DMS114 treated with DMSO at 0.1 percent for 48 hours (cell line): ENCODE results near the gene SOCS6.
A peak's percentile ranks its signal among the peaks of the same experiment; 100 is the strongest.

Experiments used
- DNase-seq: peaks from one replicate; lab custom pipeline; 2025; ENCODE audit not compliant: unreplicated experiment; lab: John Stamatoyannopoulos, UW

SOCS6 gene

DNA sequence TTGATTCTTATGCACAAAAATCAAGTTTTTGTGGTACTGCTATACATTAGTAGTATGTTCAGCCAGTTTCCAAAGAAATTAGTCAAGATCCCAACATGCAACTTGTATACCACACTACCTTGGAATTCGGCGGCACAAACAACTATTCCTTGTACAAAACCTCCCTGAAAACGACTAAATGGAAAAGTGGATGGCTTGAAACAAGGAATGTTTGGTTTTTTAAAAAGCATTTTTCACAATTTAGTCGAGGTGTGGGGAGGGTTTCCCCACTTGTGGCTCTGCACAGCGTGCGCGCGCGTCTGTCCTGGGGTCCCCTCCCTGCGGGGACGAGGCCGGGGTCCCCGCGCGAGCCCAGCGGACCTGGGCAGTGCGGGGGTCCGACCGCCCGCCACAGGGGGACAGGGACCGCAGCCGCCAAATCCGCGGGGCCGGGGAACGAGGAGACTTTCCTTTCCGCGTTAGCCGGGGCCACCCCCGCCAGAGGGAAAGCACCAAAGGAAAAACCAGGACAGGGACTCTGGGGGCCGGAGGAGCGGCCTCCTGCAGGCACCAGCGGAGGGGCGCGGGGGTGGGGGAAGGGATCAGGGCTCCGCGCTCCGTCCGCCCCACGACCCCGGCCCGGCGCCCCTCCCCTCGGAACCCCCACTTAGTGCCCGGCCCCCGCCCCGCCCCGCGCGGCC, 534 bp upstream of the SOCS6 start:
- DNase-seq: no peak

DNA sequence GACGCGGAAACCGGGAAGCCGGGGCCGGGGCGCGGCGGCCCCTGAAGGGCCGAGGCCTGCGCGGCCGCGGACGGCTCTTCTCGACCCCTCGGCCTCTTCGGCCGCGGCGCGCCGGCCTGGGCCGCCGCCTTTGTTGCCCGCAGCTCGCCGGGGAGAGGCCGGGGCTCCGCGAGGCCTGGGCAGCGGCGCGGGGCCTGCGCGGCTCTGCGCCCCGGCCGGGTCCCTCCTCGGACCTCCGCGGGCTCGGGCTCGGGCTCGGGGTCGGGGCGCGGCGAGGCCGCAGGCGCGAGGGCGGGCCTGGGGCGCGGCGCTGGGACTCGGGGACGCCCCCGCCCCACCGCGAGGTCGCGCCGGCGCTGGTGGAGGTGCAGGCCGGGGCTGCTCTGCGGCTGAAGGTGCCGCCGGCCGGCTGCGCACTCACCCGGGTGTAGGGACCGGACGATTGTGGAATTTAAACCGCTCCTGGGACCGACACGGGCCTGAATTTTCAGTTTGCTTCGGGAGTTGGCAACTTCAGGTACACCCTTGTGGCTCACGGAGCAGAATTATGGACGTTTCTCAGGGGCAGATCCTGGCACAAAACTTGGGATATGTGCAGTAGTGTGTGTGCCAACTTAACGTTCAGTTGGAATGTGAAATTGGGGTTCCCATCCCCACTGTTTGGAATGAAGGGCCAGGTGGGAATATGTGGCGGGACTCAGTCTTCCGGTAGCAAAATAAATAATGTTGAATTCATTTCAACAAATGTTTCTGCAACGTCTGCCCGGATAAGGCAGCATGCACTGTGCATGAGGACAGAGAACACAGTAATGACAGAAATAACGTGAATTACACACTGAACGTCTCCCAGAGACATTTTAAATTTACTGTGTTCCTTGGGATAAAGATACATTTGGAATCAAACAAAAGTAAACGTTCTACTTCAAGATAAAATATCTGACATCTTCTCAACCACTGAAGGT, 787 bp downstream of the SOCS6 start:
- DNase-seq: no peak

DNA sequence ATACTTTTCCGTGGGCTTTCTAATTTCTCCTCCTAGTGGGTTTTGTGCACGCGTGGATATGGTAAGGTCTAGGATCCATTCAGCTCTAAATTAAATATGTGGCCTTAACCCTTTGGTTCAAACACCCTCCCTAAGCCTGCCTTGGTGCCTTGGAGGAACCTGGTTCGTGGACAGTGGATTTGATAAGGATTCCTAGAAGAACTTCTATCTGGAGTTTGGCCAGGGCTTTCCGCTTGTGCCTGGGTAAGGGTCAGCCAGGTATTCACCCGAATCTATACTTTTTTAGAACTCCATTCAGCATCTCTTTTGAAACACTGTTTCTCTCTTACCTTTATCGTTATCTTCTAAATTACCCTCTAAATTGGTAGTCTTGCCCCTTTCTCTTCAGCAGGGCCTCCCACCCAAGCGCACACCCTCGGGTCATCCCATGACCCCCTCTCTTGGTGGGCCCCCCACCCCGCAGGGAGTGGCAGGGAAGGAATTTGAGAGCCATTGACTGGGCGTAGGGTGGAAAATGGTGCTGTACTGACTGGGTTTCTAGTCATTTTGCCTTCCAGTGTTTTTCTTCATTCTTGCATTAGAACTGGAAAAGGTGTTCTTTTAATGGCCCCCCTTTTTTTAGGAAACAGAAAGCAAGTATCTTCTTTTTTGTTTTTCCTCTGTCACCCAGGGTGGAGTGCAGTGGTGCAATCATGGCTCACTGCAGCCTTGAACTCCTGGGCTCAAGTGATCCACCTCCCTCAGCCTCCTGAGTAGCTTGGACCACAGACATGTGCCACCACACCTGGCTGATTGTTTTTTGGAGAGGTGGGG, 1.8 kb downstream of the SOCS6 start:
- DNase-seq: no peak

DNA sequence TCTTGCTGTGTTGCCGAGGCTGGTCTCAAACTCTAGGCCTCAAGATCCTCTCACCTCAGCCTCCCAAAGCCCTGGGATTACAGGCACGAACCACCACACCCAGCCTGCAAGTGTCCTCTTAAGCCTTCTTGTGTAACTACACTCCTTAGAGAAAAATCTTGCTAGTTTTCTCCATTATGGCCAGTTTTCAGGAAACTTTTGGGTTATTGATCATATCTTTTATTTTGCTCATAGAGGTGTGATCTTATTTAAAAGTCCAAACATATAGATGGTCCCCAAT, 2.4 kb downstream of the SOCS6 start:
- no peak for DNase-seq

DNA sequence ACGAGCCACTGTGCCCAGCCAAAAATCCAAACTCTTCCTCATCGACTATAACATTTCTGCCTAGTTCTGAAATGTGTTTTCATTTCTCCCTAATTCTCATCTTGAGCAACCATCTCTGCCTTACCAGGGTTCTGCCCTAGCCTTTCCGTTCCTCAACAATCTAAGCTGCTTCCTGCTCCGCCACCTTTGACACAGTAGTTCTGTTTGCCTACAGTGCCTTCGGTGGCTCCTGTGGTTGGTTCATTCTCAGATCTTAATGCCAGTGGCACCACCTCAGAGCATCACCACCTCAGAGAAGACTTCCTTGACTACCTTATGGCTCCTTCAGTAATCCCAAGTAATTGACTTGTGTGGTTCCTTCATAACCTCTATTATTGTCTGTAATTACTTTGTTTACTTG, 3.8 kb downstream of the SOCS6 start:
- no peak for DNase-seq

DNA sequence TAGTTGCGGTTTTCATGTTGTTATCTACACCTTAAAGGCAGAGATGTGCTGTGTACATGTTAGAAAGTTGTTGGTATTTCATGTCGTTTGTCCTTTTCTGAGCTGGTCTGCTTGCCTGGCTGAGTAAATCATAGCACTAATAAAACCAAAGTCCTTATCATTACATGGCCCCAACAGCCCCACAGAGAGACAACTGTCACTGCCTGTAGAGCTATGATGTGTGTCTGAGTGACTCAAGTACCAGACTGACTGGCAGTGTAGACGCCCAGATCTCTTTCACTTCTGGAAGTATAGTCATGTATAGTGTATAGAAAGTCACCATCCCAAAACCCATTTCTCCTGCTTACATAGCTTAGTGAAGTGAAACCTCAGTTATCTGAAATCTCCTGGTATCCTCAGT, 4.3 kb downstream of the SOCS6 start:
- DNase-seq: no peak

DNA sequence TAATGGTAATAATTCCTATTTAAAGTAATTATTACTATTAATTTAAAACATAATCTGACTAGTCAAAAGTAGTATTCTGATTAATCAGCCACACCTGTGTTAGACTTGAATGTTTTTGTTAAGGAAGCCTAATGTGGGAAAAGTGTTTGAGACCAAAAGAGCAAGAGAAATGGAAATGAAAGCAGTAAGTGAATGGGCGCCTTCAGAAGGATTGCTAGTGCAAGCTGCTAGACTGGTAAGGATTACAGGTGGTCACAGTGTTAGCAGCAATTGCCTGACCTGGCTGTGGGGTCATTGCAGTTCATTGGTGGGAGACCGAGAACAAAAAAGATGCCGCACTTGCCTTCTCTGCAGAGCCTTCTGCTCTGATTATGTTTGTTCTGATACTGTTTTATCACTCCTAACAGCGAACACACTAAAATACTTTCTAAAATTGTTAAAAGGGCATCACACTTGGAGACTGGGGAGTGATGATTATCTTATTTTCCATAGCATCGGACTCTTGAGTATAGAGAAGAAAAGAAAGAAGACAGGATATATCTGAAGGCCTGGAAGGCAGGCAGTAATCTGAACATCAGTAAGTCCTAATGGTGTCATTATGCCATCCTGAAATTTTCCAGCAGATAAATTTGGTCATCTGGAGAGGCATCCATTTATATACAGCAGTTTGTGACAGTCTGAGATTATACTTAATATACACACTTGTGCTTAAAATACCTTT, 5.8 kb downstream of the SOCS6 start:
- no peak for DNase-seq

DNA sequence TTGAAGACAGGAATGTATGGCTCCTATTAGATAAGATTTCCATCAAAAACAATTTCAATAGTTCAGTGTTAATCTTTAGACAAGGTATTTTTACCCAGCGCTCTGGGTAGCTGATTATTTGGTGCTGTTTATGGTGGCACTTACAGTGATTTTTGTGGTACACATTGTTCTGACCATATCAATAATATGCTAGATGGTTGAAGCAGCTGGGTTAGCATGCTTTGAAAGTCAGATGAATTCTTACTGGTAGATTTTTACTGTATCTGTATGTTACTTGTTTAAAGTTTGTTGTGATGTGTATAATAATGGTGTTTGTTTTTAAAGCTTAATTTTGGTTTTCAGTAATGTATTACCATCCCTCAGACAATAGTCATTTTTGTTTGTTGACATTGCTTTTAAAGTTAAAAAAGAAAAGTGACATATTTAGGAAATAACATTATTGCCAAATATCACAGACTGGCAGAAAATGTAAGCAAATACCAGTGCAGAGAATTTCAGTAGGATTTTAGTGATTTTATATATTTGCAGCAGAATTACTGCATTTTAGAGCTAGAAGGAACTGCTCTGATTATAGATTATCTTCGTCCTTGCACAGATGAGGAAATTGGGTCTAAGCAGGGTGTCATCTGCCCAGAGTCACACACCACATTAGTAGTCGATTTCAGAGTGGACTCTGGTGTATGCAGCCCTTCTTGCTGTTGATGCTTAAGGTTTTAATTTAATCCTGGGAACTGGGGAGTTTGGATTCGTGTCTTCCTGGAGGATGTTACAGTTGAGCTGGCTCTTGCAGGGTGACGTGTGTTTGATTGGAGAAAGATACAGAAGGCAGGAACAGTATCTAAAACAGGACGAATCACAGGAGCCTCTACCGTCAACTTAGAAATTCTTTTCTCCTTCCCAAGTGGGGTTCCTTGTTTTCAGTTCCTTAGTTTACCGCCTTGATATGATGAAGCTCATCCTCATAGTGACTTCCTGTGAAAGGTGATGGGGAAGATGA, 6.6 kb downstream of the SOCS6 start:
- no peak for DNase-seq

DNA sequence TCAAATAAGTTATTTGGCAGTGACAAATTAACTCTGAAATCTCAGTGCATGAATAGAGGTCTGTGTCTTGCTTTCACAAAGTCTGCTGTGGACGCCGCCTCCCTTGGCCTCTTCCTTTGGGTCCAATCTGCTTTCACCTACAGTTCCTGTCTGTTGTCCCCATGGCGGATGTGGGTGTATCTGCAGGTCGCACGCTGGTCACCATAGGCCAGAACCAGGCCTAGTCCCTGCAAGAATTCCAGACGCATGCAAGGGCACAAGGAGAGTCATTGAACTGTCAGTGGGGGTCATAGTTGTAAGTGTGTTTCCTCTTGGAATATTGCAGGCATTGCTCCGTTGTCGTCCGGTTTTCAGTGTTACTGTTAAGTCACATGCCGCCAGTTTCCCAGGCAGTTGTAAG, 7.4 kb downstream of the SOCS6 start:
- no peak for DNase-seq

DNA sequence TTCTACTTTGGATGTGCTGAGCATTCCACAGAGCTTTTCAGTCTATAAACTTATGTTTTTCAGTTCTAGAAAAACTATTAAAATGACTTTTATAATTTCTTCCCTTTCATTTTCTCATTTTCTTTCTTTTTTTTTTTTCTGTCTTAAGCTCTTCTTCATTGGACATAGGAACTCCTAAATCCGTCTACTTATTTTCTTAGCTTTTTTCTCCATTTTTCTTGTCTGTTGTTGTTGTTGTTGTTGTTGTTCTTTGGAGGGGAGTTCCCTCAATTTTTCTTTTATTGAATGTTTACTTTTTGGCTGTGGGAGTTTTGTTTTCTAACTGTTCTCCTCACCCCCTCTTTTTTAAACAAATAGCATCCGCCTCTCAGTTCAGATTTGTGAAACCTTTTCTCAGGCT, 7.9 kb downstream of the SOCS6 start:
- DNase-seq: no peak

DNA sequence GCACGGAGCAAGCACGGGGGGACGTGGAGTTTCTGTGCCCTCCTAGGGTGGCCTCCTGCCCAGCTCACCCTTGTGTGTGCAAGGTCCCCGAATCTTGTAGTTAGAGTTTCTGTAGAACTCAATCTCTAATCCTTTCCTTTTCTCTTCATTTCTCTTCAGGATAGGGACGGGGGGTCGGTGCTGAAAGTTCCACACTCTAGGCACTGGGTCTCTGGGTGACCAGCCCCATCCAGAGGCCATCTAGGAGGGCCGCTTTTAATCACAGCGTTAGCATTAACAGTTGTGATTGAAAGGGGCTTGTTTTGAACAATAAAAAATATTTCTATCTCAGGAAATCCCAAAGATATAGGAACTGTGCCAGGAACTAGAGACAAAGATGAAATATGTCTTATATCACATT, 10.5 kb downstream of the SOCS6 start:
- no peak for DNase-seq

DNA sequence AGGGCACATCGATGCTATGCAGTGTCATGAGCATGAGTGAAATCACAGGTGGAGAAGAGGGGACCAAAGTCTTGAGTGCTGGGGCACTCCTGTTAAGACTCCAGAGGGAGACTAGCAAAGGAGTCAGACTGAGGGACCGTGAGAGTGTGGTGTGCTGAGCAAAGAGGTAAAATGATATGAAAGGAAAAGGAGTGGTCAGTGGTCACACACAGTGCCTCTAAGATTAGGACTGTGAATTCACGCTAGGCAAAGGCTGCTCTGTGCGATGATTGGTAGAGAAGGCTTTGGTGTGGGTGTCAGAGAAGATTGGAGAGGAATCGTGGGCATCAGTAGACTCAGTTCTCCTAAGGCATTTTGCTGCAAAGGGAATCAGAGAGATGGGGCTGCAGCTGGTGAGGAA, 12.8 kb downstream of the SOCS6 start:
- DNase-seq: no peak

DNA sequence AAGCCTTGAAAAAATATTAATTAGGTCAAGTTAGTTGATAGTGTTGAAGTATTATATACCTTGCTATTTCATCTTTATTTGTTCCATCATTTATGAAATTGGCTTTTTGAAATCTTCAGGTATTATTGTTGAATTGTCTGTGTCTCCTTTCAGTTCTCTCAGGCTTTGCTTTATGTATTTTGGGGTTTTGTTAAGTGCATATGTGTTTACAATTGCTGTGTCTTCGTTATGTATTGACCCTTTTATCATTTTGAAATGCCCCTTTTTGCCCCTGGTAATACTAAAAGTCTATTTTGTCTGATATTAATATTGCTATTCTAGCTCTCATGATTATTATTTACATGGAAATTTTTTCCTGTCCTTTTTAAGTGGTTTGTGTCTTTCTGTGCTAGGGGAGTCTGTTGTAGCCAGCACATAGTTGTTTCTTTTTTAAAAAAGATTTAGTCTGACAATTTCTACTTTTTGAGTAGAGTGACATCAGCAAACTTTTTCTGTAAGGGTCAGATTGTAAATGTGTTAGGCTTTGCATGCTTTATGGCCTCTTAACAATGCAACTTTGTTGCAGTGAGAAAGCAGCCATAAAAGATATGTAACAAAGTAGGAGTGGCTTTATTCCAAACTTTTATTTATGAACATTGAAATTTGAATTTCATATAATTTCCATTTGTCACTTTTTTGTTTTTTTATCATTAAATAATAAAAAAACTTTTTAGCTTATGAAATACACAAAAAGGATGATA, 19.9 kb downstream of the SOCS6 start:
- no peak for DNase-seq

DNA sequence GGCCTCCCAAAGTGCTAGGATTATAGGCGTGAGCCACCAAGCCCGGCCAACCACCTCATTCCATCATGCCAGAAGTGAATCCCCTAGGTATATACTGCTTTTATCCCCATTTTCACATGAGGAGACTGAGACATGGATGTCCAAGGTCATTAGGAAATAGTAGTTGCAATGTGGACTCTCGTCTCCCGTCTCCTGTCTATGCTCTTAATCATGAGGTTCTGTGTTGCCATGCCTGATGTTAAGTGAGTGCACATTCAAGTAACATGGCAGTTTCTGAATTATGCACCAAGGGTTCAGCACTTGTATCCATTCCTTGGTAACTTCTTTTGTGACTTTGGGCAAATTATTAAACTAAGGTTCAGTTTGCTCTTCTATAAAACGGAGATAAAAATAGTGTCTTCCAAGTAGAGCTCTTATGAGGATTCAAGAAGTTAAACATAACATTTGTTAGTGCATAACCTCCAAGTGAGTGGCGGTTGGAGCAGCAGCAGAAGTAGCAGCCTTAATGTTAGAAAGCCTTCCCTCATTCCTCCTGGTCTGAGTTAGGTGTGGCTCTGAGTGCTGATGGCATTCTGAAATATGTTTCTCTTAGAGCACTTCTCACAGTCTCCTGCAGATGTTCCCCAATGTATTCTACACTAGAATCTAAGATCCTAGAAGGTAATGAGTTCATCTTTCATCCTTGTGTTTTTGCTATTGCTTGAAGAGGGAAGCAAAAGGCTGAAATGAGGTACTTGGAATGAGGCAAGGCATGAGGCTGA, 21.9 kb downstream of the SOCS6 start:
- DNase-seq: peak; percentile 1

DNA sequence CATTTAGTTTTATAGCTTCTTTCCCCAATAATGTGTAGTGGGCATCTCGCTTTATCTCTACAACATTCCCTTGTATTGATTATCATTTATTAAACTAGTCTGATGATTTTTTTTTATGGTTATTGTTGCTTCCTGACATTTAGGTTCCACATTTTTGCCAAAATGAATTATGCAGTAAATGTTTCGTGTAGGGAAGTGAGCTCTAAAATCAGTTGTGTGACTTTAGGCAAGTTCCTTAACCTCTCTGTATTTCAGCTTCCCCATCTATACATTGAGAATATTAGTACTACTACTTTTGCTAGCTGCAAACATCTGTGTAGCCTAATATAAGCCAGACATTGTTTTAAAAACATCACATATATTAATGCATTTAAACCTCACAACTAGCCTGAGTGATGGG, 22.9 kb downstream of the SOCS6 start:
- no peak for DNase-seq

DNA sequence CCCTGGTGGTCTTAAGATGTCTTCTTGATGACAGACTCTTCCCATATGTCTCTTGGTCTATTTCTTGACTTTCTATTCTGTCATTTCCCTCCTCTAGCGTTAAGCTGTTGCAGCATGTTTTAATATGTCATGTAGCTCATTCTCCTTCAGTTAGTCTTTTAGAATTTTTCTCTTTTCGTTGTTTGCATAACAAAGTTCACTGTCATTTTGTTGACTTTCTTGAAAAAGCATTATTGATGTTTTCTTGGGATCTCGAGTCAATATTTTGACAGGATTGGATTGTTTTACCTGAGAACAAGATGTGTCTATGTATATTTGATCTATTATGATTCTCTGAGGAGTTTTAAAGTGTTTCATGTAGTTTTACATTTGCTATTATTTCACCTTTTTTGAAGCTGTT, 24.8 kb downstream of the SOCS6 start:
- no peak for DNase-seq

DNA sequence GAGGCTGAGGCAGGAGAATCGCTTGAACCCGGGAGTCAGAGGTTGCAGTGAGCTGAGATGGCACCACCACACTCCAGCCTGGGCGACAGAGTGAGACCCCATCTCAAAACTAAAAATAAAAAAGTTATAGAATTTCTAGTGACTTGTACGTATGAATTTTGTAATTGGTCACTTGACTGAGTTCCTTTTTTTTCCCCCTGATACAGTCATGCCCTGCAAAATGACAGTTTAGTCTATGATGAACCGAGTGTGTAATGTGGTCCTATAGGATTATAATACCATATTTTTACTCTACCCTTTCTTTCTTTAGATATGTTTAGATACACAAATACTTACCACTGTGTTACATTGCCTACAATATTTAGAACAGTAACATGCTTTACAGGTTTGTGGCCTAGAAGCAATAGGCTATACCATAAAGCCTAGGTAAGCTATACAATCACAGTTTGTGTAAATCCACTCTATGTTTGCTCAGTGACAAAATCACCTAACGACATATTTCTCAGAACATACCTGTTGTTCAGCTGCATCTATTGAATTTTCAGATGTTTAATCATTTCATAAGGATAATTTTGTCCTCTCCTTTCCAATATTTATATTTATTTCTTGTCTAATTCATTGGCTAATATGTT, 25.4 kb downstream of the SOCS6 start:
- DNase-seq: no peak

DNA sequence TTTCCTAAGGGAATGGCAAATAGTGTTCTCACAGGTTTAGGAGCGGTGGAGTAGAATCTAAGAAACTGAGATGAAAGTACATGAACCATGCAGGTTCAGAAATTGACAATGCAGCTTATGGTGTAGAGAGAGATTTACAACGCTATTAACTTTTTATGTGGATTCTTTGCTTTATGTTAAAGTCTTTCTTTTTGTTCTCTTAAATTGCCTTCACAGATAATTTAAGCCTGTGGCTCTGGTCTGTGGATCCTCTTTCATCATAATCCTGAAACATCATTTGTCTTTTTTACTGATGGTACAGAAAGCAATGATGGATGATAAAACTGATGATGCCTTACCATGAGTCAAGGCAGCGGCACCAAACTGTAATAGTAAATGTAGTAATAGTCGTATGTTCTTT, 30.3 kb downstream of the SOCS6 start:
- no peak for DNase-seq
